Upper lobe of left lung (tissue), 6 donors: ENCODE data around the gene ADGRG3. TPM values are rescaled to one million over a fixed set of nuclear protein-coding genes. Genes with fewer than 3 reads are reported as not detected.

ENCODE experiments used
- ATAC-seq, 2 donors: fragments of 200-7000 bp; cut with Tn5 transposase; one replicate each; pipeline ENCODE4 v1.9.1; 2022; ENCODE audit warnings: mild to moderate bottlenecking in 2 of 2, moderate library complexity in 2 of 2; ENCODE audit not compliant: low FRiP score in 2 of 2
- DNase-seq, 2 donors: peaks; one replicate each; pipeline ENCODE4 v3.0.0-alpha.2; 2019 to 2020
- H3K27ac ChIP-seq, 4 donors: fragments of 200-600 bp; sonication (generic); one replicate each; pipeline ENCODE4 v1.5.1; 2016 to 2019
- H3K27me3 ChIP-seq, 4 donors: fragments of 200-600 bp; sonication (generic); one replicate each; pipeline ENCODE4 v1.5.1; 2017 to 2019
- H3K36me3 ChIP-seq, 4 donors: fragments of 200-600 bp; sonication (generic); one replicate each; pipeline ENCODE4 v1.5.1; 2016 to 2019
- H3K4me1 ChIP-seq, 4 donors: fragments of 200-600 bp; sonication (generic); one replicate each; pipeline ENCODE4 v1.5.1; 2018 to 2019
- H3K4me3 ChIP-seq, 4 donors: fragments of 200-600 bp; sonication (generic); one replicate each; pipeline ENCODE4 v1.5.1; 2017 to 2019; ENCODE audit warnings: mild to moderate bottlenecking in 2 of 4, moderate library complexity in 1 of 4
- H3K9me3 ChIP-seq, 4 donors: fragments of 200-600 bp; sonication (generic); one replicate each; pipeline ENCODE4 v1.5.1; 2018 to 2019
- EP300 ChIP-seq, 4 donors: sonication (generic); formaldehyde crosslinking; IDR thresholded peaks; one replicate each; pipeline ENCODE4 v1.5.1; 2017; ENCODE audit warnings: antibody characterized with exemption in 4 of 4, control low read depth in 2 of 4
- POLR2A ChIP-seq, 4 donors: fragments of 450-650 bp; IDR thresholded peaks; one replicate each; pipeline ENCODE4 v1.5.1; 2016 to 2017; ENCODE audit warnings: antibody characterized with exemption in 4 of 4, mild to moderate bottlenecking in 2 of 4
- POLR2AphosphoS5 ChIP-seq, 2 donors: sonication (generic); formaldehyde crosslinking; IDR thresholded peaks; one replicate each; pipeline ENCODE4 v1.5.1; 2017; ENCODE audit warnings: antibody characterized with exemption in 2 of 2
- WGBS, 2 donors: methylation state at CpG; one replicate each; pipeline ENCODE4 v1.1.5; 2017 to 2018; 5-methylcytosine and 5-hydroxymethylcytosine counted together
- total RNA-seq, 6 donors: library from RNA; depleted of rRNA in 4 of 6; stranded (reverse); fragments of >200 nt in 4 of 6; gene quantifications; one replicate each; pipeline versions ENCODE4 v1.1.0 to v1.2.1, GENCODE V29; 2016 to 2021
- TF ChIP-seq, protein P1 (sequence below), 6 experiments: fragments of 450-650 bp in 4 of 6; fragments of 200-600 bp in 2 of 6; sonication (generic) in 2 of 6; IDR thresholded peaks; one replicate each; pipeline ENCODE4 v1.5.1; 2016 to 2019; ENCODE audit warnings: antibody characterized with exemption in 6 of 6
- donor health status: DM: no; HTN: no; CAD: no; lungs with moderate emphysema.
- donor health status: DM: no; HTN: yes; CAD: no; lungs with severe emphysema.

ADGRG3 gene
- total RNA-seq, 6 donors from 2014 or later, result 3.1 to 17.2 (median 8.4) TPM

DNA sequence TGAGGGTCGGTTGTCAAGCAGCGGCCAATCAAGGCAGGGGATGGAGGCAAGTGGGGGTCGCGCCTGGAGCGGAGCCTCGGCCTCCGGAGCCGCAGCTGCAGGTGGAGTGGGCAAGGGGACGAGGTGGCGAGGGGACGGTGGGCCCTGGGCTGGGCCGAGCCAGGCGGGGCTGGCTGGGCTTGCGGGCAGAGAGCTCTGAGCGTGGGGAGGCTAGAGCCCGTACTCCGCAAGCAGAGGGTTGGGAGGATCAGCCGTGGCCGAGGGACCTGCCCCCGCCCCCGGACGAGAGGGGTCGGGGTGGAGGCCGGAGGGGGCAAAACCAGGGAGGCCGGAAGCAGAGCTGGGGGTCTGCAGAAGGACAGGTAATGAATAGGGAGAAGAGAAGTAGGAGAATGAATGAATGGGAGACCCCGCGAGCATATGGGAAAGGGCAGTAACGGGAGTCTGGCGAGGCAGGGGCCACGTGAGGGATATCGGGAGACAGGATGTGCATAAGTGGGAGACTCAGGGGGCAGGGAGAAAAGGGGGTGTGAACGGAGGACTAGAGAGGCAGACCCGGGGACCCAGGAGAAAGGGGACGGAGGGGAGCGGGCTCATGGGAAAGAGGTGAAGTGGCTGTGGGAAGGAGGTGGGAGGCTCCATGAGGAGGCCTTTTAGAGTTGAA lies 67.8 kb downstream of the ADGRG3 start, which contains the start of gene KATNB1:
Gene KATNB1, plus strand, starts transcription at position 16 of the 664 bp plus-strand sequence. CDS start 1,474 bp downstream, outside the sequence.
- peak within 1 kb of the TSS; percentile 83 to 91 (median 89) for H3K27ac ChIP-seq
- peak within 1 kb of the TSS; percentile 72 to 97 (median 88) for H3K4me3 ChIP-seq
- H3K27me3 ChIP-seq, result no peaks in the 10 kb centered on the region
- WGBS, 2 donors, result 2% methylated on average over 27 to 35 of the region's 35 CpGs
- no peak for DNase-seq
- no peaks in the 10 kb centered on the region for H3K36me3 ChIP-seq
- H3K4me1 ChIP-seq, result peaks cover 13 to 25% (median 20%) of the 10 kb centered on the region in 4 donors
- no peak for TF ChIP-seq EP300 (IDR thresholded peaks at IDR 0.05)
- TF ChIP-seq POLR2A (IDR thresholded peaks at IDR 0.05), result peak in 1 of 4 donors; percentile 24
- TF ChIP-seq POLR2AphosphoS5 (IDR thresholded peaks at IDR 0.05), result peak; percentile 24 to 35
- H3K9me3 ChIP-seq, result no peaks in the 10 kb centered on the region
- peak in 1 of 2 donors; percentile 39 for ATAC-seq

DNA sequence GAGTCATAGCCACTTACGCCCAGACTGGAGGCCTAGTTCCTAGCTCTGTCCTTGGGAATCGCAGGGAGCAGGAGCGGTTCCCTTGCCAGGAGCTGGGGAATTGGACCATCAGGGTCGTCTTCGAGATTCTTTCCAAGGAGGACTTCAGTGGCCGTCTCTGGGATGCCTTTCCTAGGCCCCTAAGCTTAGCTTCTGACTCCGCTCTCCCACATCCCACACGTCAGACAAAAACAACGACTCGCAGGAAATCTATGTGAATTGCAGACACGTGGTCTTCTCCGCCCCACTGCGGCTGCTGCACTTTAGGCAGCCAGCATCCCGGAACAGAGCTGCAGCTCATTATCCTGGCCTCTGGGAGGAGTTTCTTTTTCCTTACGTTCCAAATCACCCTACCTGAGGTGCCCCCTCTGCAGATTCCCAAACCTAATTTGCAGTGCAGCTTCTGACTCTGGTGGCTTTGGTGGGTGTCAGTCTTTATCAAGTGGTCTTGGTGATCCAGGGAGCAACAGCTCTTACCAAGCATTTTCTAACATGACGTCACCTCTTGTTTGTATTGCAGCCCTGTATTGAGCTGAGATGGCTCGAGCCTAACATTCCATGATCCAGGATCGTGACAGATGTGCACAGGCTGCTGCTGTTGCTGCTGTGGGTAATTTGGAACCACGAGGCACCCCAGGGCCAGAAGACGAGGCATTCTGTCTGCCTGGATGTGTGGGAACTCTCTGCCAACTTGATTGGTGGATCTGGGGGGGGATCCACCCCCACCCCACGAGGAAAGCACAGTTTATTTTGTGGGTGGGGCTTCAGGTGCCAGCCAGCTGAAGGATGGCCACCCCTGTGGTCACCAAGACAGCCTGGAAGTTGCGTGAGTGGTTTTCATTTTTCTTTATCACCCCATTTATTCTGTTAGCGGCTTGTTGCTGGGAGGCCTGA lies 68.6 kb downstream of the ADGRG3 start:
- Histone ChIP-seq H3K4me1 (peaks cover 13 to 25% (median 20%) of the 10 kb centered on the region in 4 donors), H3K36me3 (peaks cover 0 to 3% (median under 1%) of the 10 kb centered on the region in 4 donors), H3K9me3 (no peaks in the 10 kb centered on the region), H3K4me3 (peak overlapping the region; percentile 69 to 97 (median 84)), H3K27me3 (no peaks in the 10 kb centered on the region), H3K27ac (peak overlapping the region; percentile 68 to 87 (median 79))
- peak in 1 of 4 donors; percentile 14 for TF ChIP-seq POLR2A (IDR thresholded peaks at IDR 0.05)
- TF ChIP-seq EP300 (IDR thresholded peaks at IDR 0.05), result no peak
- TF ChIP-seq, protein P1, sequence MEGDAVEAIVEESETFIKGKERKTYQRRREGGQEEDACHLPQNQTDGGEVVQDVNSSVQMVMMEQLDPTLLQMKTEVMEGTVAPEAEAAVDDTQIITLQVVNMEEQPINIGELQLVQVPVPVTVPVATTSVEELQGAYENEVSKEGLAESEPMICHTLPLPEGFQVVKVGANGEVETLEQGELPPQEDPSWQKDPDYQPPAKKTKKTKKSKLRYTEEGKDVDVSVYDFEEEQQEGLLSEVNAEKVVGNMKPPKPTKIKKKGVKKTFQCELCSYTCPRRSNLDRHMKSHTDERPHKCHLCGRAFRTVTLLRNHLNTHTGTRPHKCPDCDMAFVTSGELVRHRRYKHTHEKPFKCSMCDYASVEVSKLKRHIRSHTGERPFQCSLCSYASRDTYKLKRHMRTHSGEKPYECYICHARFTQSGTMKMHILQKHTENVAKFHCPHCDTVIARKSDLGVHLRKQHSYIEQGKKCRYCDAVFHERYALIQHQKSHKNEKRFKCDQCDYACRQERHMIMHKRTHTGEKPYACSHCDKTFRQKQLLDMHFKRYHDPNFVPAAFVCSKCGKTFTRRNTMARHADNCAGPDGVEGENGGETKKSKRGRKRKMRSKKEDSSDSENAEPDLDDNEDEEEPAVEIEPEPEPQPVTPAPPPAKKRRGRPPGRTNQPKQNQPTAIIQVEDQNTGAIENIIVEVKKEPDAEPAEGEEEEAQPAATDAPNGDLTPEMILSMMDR (IDR thresholded peaks at IDR 0.05), result peak in 1 of 6 experiments; percentile 14
- peak in 1 of 2 donors; percentile 3 for TF ChIP-seq POLR2AphosphoS5 (IDR thresholded peaks at IDR 0.05)
- ATAC-seq, result peak in 1 of 2 donors; percentile 47
- DNase-seq, result peak in 1 of 2 donors; percentile 61
- 11 to 20% methylated on average over 17 to 22 of the region's 23 CpGs for WGBS, 2 donors

DNA sequence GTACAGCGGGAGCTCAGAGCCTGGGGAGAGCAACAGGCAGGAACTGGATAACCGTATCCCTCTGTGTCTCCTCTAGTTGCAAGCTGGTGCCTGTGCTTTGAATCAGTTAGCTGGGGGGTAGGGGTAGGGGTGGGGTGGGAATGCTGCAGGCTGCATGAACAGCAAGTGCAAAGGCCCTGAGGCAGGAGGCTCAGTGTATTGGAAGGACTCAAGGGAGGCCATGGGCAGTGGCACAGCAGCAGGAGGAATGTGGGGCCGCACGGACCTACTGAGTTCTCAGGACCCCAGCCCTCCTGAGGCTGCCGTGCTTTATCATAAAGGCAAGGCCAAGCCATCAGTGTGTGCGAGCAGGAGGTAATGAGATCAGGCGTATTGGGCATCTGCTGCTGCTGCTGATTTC lies 70.7 kb downstream of the ADGRG3 start:
- no peaks in the 10 kb centered on the region for H3K9me3 ChIP-seq
- no peaks in the 10 kb centered on the region for H3K27me3 ChIP-seq
- peaks cover 13 to 25% (median 20%) of the 10 kb centered on the region in 4 donors for H3K4me1 ChIP-seq
- no peak overlapping the region for H3K27ac ChIP-seq
- no peak for TF ChIP-seq EP300 (IDR thresholded peaks at IDR 0.05)
- TF ChIP-seq POLR2AphosphoS5 (IDR thresholded peaks at IDR 0.05), result no peak
- TF ChIP-seq, protein P1 (IDR thresholded peaks at IDR 0.05), result no peak
- no peak for TF ChIP-seq POLR2A (IDR thresholded peaks at IDR 0.05)
- no peak for DNase-seq
- peaks cover 0 to 19% (median 3%) of the 10 kb centered on the region in 4 donors for H3K36me3 ChIP-seq
- ATAC-seq, result no peak
- H3K4me3 ChIP-seq, result no peak overlapping the region
- 96 to 100% methylated on average over 2 to 7 of the region's 7 CpGs for WGBS, 2 donors

Other genes with a start within 250 kb of the ADGRG3 start
- gene CIAPIN1, start 220.9 kb upstream of the ADGRG3 start, total RNA-seq, result 10 to 100 TPM; 21.0 to 44.5 (median 36.5) TPM
- 10 to 100 TPM; 33.1 to 47.1 (median 39.4) TPM for gene COQ9, start 220.8 kb upstream of the ADGRG3 start, total RNA-seq
- gene POLR2C, start 205.6 kb upstream of the ADGRG3 start, total RNA-seq, result 100 to 1,000 TPM in 4 of 6 donors, 10 to 100 TPM in 2; 70.6 to 210 (median 112) TPM
- gene DOK4, start 181.8 kb upstream of the ADGRG3 start, total RNA-seq, result 10 to 100 TPM; 36.7 to 87.3 (median 54.1) TPM
- gene CCDC102A, start 131.7 kb upstream of the ADGRG3 start, total RNA-seq, result 10 to 100 TPM in 5 of 6 donors, 1 to 10 TPM in 1; 8.2 to 41.9 (median 16.5) TPM
- 1 to 10 TPM in 3 of 6 donors, under 1 TPM in 3; 0.76 to 1.8 (median 0.92) TPM for gene ADGRG5, start 125.7 kb upstream of the ADGRG3 start, total RNA-seq
- gene ADGRG1, start 39.7 kb upstream of the ADGRG3 start, total RNA-seq, result 10 to 100 TPM; 34.6 to 89.3 (median 40.4) TPM
- 10 to 100 TPM in 2 of 6 donors, 1 to 10 TPM in 4; 1.2 to 15.9 (median 7.8) TPM for gene DRC7, start 26.5 kb downstream of the ADGRG3 start, total RNA-seq
- gene KATNB1, start 67.5 kb downstream of the ADGRG3 start, total RNA-seq, result 10 to 100 TPM; 19.6 to 26.6 (median 21.5) TPM
- gene KIFC3, start 134.2 kb downstream of the ADGRG3 start, total RNA-seq, result 100 to 1,000 TPM in 4 of 6 donors, 10 to 100 TPM in 2; 82.6 to 340 (median 110) TPM